K562 (cell line): Measurements from ENCODE around the gene HSF5. TPM values are rescaled to one million over a fixed set of nuclear protein-coding genes. Genes with fewer than 3 reads are reported as not detected.

Source experiments
- CREB5 ChIP-seq: fragments of 250-450 bp; sonication (Bioruptor Pico); IDR thresholded peaks from 2 replicates; pipeline ENCODE4 v1.5.0; 2020; ENCODE audit warnings: mild to moderate bottlenecking
- MCM7 ChIP-seq, 2 experiments: fragments of 450-650 bp; IDR thresholded peaks; 2 replicates each; pipeline ENCODE4 v1.6.1; 2016 to 2018
- NCOR1 ChIP-seq: fragments of 450-650 bp; IDR thresholded peaks from 2 replicates; pipeline ENCODE4 v1.6.1; 2016; ENCODE audit warnings: mild to moderate bottlenecking, moderate library complexity
- NFE2 ChIP-seq: IDR thresholded peaks from 2 replicates; pipeline ENCODE4 v1.6.1; 2014; ENCODE audit warnings: antibody characterized with exemption, low read depth
- NFXL1 ChIP-seq: fragments of 450-650 bp; formaldehyde crosslinking; IDR thresholded peaks from 2 replicates; pipeline ENCODE4 v1.4.0; 2021; ENCODE audit warnings: mild to moderate bottlenecking
- POLR2AphosphoS5 ChIP-seq: IDR thresholded peaks from 2 replicates; pipeline ENCODE4 v1.6.1; 2011; ENCODE audit warnings: mild to moderate bottlenecking, low read depth, low read length, moderate library complexity; ENCODE audit not compliant: control insufficient read depth, insufficient read depth
- PRDM10 ChIP-seq: fragments of 450-650 bp; IDR thresholded peaks from 2 replicates; pipeline ENCODE4 v1.6.1; 2018; ENCODE audit not compliant: partially characterized antibody
- RAD21 ChIP-seq, 2 experiments: fragments of 250-450 bp in 1 of 2; fragments of 450-650 bp in 1 of 2; sonication (Bioruptor Pico) in 1 of 2; formaldehyde crosslinking in 1 of 2; IDR thresholded peaks in 1 of 2; conservative IDR thresholded peaks in 1 of 2; 2 replicates each; pipeline versions ENCODE4 v1.4.0 to v1.8.0; 2020 to 2022; ENCODE audit warnings: mild to moderate bottlenecking in 2 of 2, moderate library complexity in 1 of 2
- SIX5 ChIP-seq, 2 experiments: IDR thresholded peaks; 2 replicates each; pipeline ENCODE4 v1.6.1; 2011; ENCODE audit warnings: low read length in 2 of 2, borderline replicate concordance in 1 of 2, low read depth in 1 of 2, mild to moderate bottlenecking in 1 of 2, moderate library complexity in 1 of 2; ENCODE audit not compliant: insufficient read depth in 1 of 2
- SRSF9 ChIP-seq: fragments of 200-400 bp; formaldehyde crosslinking; IDR thresholded peaks from 2 replicates; pipeline ENCODE4 v1.6.1; 2017; ENCODE audit warnings: low read depth, low read length, borderline replicate concordance
- ZNF436 ChIP-seq: fragments of 250-450, 450-650 bp; sonication (Bioruptor Pico); formaldehyde crosslinking; IDR thresholded peaks from 2 replicates; pipeline ENCODE4 v1.7.0; 2020; ENCODE audit warnings: mild to moderate bottlenecking
- polyA plus RNA-seq, 8 experiments: library from polyadenylated mRNA; depleted of rRNA in 4 of 8; stranded (reverse) in 5 of 8; unstranded in 3 of 8; fragments of >200 nt; fragmentation: Nextera tagmentation in 2 of 8; fragmentation: Illumina TruSeq in 1 of 8; extraction: Ambion mirVana in 2 of 8; extraction: Trizol in 1 of 8; gene quantifications; 2 replicates each; pipeline versions ENCODE4 v1.2.1 to v1.2.3, GENCODE V29; 2011 to 2014; ENCODE audit warnings: inconsistent platforms in 1 of 8, missing spikeins in 1 of 8
- total RNA-seq, 7 experiments: library from RNA; depleted of rRNA in 6 of 7; stranded (reverse); fragments of >200 nt in 6 of 7; fragmentation: Illumina TruSeq in 2 of 7; extraction: Trizol in 2 of 7; gene quantifications; 2 replicates each; pipeline versions ENCODE4 v1.2.1 to v1.2.3, GENCODE V29; 2011 to 2021; ENCODE audit warnings: low replicate concordance in 1 of 7
- TF ChIP-seq, protein P1 (sequence below): sonication (generic); IDR thresholded peaks from 2 replicates; pipeline ENCODE4 v1.6.1; 2016
- TF ChIP-seq, protein P2 (sequence below): fragments of 200-800 bp; sonication (Bioruptor generic); IDR thresholded peaks from 2 replicates; pipeline ENCODE4 v1.6.1; 2017; ENCODE audit warnings: missing genetic modification characterization, missing compliant biosample characterization
- TF ChIP-seq, protein P3 (sequence below), 2 experiments: fragments of 450-650 bp; IDR thresholded peaks; 2 replicates each; pipeline ENCODE4 v1.6.1; 2018; ENCODE audit warnings: mild to moderate bottlenecking in 2 of 2, low read depth in 1 of 2; ENCODE audit not compliant: partially characterized antibody in 2 of 2

HSF5 gene
- total and polyA plus RNA-seq, 9 of the 15 experiments (the other 6 are each of a cell fraction or from before 2014, with no cell fraction given): 0.04 TPM; not detected in 8

DNA sequence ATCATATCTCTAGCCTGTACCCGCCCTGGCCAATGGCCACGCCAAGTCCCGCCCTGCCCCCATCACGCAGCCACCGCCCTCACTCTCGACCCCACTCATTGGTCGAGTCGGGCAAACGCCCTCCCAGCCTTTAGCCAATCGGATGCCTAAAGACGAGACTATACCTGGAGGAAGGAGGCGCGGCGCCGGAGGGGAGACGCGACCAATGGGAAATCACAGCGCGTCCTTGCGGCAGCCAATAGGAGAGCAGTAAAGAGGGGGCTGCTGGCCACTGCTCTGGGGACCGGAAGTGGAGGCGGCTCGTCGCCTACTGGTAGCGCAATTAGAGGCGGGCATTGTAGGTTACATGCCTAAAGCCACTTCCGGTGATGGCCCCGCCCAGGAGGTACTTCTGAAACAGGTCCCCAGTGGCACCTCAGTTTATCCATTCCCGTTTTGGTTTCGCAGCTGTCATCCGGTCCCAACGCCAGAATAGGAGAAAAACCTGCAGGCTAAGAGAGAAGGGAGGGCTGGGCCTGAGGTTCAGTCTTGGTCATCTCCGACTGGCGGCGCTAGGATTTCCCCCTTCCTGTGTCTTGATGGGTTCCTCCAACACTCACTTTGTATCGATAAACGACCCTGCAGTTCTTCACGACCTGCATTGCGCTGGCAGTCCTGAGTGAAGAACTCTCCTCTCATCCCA lies 29.9 kb upstream of the HSF5 start (continued):
- peak; percentile 95 for TF ChIP-seq PRDM10
- peak; percentile 63; the same call in 1 of the 2 replicates for TF ChIP-seq POLR2AphosphoS5
- TF ChIP-seq NCOR1: no peak
- TF ChIP-seq NFE2: no peak
- TF ChIP-seq SIX5 (IDR thresholded peaks at IDR 0.05; ENCODE audit: borderline replicate concordance in 1 of 2, insufficient read depth in 1 of 2, low read depth in 1 of 2, low read length in 2 of 2): 0 out of 4 replicates have a peak, but pooled peaks of 1 of the 2 experiments have one; percentile 17
- TF ChIP-seq RAD21 (CRISPR knock-in tag; conservative IDR thresholded peaks at IDR 0.05 in 1 of 2, IDR thresholded peaks at IDR 0.05 in 1 of 2): no peak
- TF ChIP-seq, protein P1, sequence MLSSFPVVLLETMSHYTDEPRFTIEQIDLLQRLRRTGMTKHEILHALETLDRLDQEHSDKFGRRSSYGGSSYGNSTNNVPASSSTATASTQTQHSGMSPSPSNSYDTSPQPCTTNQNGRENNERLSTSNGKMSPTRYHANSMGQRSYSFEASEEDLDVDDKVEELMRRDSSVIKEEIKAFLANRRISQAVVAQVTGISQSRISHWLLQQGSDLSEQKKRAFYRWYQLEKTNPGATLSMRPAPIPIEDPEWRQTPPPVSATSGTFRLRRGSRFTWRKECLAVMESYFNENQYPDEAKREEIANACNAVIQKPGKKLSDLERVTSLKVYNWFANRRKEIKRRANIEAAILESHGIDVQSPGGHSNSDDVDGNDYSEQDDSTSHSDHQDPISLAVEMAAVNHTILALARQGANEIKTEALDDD: no peak
- TF ChIP-seq MCM7 (IDR thresholded peaks at IDR 0.05): no peak
- TF ChIP-seq, protein P2, sequence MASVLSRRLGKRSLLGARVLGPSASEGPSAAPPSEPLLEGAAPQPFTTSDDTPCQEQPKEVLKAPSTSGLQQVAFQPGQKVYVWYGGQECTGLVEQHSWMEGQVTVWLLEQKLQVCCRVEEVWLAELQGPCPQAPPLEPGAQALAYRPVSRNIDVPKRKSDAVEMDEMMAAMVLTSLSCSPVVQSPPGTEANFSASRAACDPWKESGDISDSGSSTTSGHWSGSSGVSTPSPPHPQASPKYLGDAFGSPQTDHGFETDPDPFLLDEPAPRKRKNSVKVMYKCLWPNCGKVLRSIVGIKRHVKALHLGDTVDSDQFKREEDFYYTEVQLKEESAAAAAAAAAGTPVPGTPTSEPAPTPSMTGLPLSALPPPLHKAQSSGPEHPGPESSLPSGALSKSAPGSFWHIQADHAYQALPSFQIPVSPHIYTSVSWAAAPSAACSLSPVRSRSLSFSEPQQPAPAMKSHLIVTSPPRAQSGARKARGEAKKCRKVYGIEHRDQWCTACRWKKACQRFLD (CRISPR knock-in tag): peak; percentile 88; the same call in 1 of the 2 replicates
- TF ChIP-seq CREB5 (CRISPR knock-in tag): no peak
- no peak for TF ChIP-seq SRSF9
- TF ChIP-seq ZNF436: no peak
- TF ChIP-seq NFXL1 (CRISPR knock-in tag): no peak
- TF ChIP-seq, protein P3, sequence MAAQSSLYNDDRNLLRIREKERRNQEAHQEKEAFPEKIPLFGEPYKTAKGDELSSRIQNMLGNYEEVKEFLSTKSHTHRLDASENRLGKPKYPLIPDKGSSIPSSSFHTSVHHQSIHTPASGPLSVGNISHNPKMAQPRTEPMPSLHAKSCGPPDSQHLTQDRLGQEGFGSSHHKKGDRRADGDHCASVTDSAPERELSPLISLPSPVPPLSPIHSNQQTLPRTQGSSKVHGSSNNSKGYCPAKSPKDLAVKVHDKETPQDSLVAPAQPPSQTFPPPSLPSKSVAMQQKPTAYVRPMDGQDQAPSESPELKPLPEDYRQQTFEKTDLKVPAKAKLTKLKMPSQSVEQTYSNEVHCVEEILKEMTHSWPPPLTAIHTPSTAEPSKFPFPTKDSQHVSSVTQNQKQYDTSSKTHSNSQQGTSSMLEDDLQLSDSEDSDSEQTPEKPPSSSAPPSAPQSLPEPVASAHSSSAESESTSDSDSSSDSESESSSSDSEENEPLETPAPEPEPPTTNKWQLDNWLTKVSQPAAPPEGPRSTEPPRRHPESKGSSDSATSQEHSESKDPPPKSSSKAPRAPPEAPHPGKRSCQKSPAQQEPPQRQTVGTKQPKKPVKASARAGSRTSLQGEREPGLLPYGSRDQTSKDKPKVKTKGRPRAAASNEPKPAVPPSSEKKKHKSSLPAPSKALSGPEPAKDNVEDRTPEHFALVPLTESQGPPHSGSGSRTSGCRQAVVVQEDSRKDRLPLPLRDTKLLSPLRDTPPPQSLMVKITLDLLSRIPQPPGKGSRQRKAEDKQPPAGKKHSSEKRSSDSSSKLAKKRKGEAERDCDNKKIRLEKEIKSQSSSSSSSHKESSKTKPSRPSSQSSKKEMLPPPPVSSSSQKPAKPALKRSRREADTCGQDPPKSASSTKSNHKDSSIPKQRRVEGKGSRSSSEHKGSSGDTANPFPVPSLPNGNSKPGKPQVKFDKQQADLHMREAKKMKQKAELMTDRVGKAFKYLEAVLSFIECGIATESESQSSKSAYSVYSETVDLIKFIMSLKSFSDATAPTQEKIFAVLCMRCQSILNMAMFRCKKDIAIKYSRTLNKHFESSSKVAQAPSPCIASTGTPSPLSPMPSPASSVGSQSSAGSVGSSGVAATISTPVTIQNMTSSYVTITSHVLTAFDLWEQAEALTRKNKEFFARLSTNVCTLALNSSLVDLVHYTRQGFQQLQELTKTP (IDR thresholded peaks at IDR 0.05; ENCODE audit: low read depth in 1 of 2, partially characterized antibody in 2 of 2): peak in 1 of 2 experiments; percentile 82
